GM13976 (cell line): ENCODE results near the gene ANKHD1.

Experiments
- DNase-seq: peaks from one replicate; pipeline ENCODE4 v3.0.0; 2012; ENCODE audit warnings: low spot score
- CTCF ChIP-seq: IDR thresholded peaks from 2 replicates; pipeline ENCODE4 v1.5.1; 2012; ENCODE audit warnings: borderline replicate concordance, mild to moderate bottlenecking; ENCODE audit not compliant: insufficient read depth; ENCODE audit errors: extremely low read depth, missing control alignments, control extremely low read depth
- in situ Hi-C: fragments of 300-500 bp; cut with MboI; formaldehyde crosslinking; loops from one replicate; pipeline ENCODE4 v1.12.0; 2022; ENCODE audit warnings: low sequenced_read_pairs, mixed read lengths, inconsistent platforms; ENCODE audit not compliant: unreplicated experiment

ANKHD1 gene

GRCh38 chr5:140393738-140394137, 7.9 kb upstream of the ANKHD1 start:
- no peak for DNase-seq
- in situ Hi-C loops = no loop called here
- no peak for TF ChIP-seq CTCF

- TF ChIP-seq CTCF = no peak
- in situ Hi-C loops = no loop called here
- DNase-seq = no peak
Observed at GRCh38 chr5:140398379-140398811, 3.2 kb upstream of the ANKHD1 start.

GRCh38 chr5:140399979-140400729, 1.5 kb upstream of the ANKHD1 start:
- TF ChIP-seq CTCF = no peak
- DNase-seq = no peak
- in situ Hi-C loops = no loop called here

GRCh38 chr5:140400730-140401361, 787 bp upstream of the ANKHD1 start:
- in situ Hi-C loops = no loop called here
- peak; percentile 91 for DNase-seq
- TF ChIP-seq CTCF = no peak

- DNase-seq = peak; percentile 47
- no peak for TF ChIP-seq CTCF
- in situ Hi-C loops = no loop called here
Observed at GRCh38 chr5:140402258-140403074, 833 bp downstream of the ANKHD1 start.

GRCh38 chr5:140403613-140404012, 2.0 kb downstream of the ANKHD1 start:
- no peak for DNase-seq
- in situ Hi-C loops = no loop called here
- TF ChIP-seq CTCF = no peak
